ENCODE results near the gene IFRD1.

IFRD1 gene

DNA sequence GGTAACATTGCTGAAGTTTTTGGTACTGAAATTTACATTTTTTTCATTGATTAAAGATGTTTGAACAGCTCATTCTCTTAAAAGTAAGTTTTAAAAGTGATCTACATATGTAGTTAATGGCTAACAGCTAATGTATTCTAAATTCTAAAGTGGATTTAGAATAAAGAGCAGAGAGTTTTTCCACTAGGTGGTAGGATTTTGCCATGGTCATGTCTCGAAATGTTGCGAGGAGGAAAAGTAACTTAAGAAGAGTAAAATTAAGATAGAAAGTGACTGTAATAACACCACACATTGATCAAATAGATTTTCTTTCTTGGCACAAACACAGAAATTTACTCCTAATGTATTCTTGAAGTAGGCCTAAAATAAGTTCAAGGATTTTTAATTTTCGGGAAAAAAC, 50.4 kb downstream of the IFRD1 start:
- H3K36me3 ChIP-seq (ENCODE audit: control insufficient read depth in 2 of 2, insufficient read depth in 1 of 2, low read length in 2 of 2), result no peaks in the 10 kb centered on the region
- no peaks in the 10 kb centered on the region for H3K9me3 ChIP-seq (ENCODE audit: control insufficient read depth, insufficient read depth, low read depth, low read length)
- CTCF ChIA-PET, result interaction anchor here (0.5 to 1.8 kb wide), 8 partner anchors 10 to 805 kb away, joined by 3 to 5 read pairs (median 4); no protein-coding TSS in a partner anchor
- no peak overlapping the region for H3K27ac ChIP-seq (ENCODE audit: extremely low read depth, low read depth, low read length)
- POLR2A ChIA-PET, result no interaction called here
- TF ChIP-seq ZNF514 (tag by site-specific recombination; IDR thresholded peaks at IDR 0.05) (no peak), ZNF654 (tag by site-specific recombination; IDR thresholded peaks at IDR 0.05; ENCODE audit: low read depth) (peak; percentile 55)
- TF ChIP-seq, protein P1, sequence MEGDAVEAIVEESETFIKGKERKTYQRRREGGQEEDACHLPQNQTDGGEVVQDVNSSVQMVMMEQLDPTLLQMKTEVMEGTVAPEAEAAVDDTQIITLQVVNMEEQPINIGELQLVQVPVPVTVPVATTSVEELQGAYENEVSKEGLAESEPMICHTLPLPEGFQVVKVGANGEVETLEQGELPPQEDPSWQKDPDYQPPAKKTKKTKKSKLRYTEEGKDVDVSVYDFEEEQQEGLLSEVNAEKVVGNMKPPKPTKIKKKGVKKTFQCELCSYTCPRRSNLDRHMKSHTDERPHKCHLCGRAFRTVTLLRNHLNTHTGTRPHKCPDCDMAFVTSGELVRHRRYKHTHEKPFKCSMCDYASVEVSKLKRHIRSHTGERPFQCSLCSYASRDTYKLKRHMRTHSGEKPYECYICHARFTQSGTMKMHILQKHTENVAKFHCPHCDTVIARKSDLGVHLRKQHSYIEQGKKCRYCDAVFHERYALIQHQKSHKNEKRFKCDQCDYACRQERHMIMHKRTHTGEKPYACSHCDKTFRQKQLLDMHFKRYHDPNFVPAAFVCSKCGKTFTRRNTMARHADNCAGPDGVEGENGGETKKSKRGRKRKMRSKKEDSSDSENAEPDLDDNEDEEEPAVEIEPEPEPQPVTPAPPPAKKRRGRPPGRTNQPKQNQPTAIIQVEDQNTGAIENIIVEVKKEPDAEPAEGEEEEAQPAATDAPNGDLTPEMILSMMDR (tag by site-specific recombination; IDR thresholded peaks at IDR 0.05), result peak; percentile 29; the same call in 1 of the 2 replicates
- H3K4me1 ChIP-seq (ENCODE audit: control insufficient read depth, insufficient read depth, low read length), result no peaks in the 10 kb centered on the region
- no peak overlapping the region for H3K4me3 ChIP-seq (ENCODE audit: low read depth, low read length)

- ChIA-PET POLR2A (no interaction called here), CTCF (interaction anchor here (0.9 kb wide), 1 partner anchor 8 kb away, joined by 3 read pairs; no protein-coding TSS in a partner anchor)
- H3K27ac ChIP-seq (ENCODE audit: extremely low read depth, low read depth, low read length), result no peak overlapping the region
- no peaks in the 10 kb centered on the region for H3K36me3 ChIP-seq (ENCODE audit: control insufficient read depth in 2 of 2, insufficient read depth in 1 of 2, low read length in 2 of 2)
- TF ChIP-seq ZNF266 (tag by site-specific recombination; IDR thresholded peaks at IDR 0.05; ENCODE audit: low read depth), result no peak
- no peak for TF ChIP-seq ZNF239 (tag by site-specific recombination; IDR thresholded peaks at IDR 0.05)
- TF ChIP-seq RBAK (tag by site-specific recombination; IDR thresholded peaks at IDR 0.05), result no peak
- TF ChIP-seq ZXDB (tag by site-specific recombination; IDR thresholded peaks at IDR 0.05), result no peak
- TF ChIP-seq, protein P2, sequence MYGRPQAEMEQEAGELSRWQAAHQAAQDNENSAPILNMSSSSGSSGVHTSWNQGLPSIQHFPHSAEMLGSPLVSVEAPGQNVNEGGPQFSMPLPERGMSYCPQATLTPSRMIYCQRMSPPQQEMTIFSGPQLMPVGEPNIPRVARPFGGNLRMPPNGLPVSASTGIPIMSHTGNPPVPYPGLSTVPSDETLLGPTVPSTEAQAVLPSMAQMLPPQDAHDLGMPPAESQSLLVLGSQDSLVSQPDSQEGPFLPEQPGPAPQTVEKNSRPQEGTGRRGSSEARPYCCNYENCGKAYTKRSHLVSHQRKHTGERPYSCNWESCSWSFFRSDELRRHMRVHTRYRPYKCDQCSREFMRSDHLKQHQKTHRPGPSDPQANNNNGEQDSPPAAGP (tag by site-specific recombination; IDR thresholded peaks at IDR 0.05), result no peak
- TF ChIP-seq ZNF404 (tag by site-specific recombination; IDR thresholded peaks at IDR 0.05), result no peak
- no peak for TF ChIP-seq ZNF292 (tag by site-specific recombination; IDR thresholded peaks at IDR 0.05; ENCODE audit: borderline replicate concordance, low read depth)
- TF ChIP-seq ZNF521 (tag by site-specific recombination; IDR thresholded peaks at IDR 0.05), result no peak
- no peak for TF ChIP-seq PRDM1 (tag by site-specific recombination; IDR thresholded peaks at IDR 0.05)
- TF ChIP-seq ZNF335 (tag by site-specific recombination; conservative IDR thresholded peaks at IDR 0.05), result no peak
- H3K9me3 ChIP-seq (ENCODE audit: control insufficient read depth, insufficient read depth, low read depth, low read length), result no peaks in the 10 kb centered on the region
- no peak overlapping the region for H3K4me3 ChIP-seq (ENCODE audit: low read depth, low read length)
- no peaks in the 10 kb centered on the region for H3K4me1 ChIP-seq (ENCODE audit: control insufficient read depth, insufficient read depth, low read length)
These were observed 51.7 kb downstream of the IFRD1 start for GRCh38 chr7:112501801-112502503.

- no peaks in the 10 kb centered on the region for H3K4me1 ChIP-seq (ENCODE audit: control insufficient read depth, insufficient read depth, low read length)
- no peaks in the 10 kb centered on the region for H3K36me3 ChIP-seq (ENCODE audit: control insufficient read depth in 2 of 2, insufficient read depth in 1 of 2, low read length in 2 of 2)
- no peak for TF ChIP-seq ZNF426 (tag by site-specific recombination; IDR thresholded peaks at IDR 0.05)
- TF ChIP-seq ZNF548 (tag by site-specific recombination; IDR thresholded peaks at IDR 0.05), result no peak
- TF ChIP-seq SP3 (tag by site-specific recombination; IDR thresholded peaks at IDR 0.05), result no peak
- no peak for TF ChIP-seq ZNF792 (tag by site-specific recombination; IDR thresholded peaks at IDR 0.05)
- TF ChIP-seq ZNF174 (tag by site-specific recombination; IDR thresholded peaks at IDR 0.05), result no peak
- TF ChIP-seq ZNF501 (tag by site-specific recombination; IDR thresholded peaks at IDR 0.05), result no peak
- TF ChIP-seq EGR2 (tag by site-specific recombination; IDR thresholded peaks at IDR 0.05; ENCODE audit: low read depth), result no peak
- TF ChIP-seq ZNF280C (tag by site-specific recombination; IDR thresholded peaks at IDR 0.05), result no peak
- H3K4me3 ChIP-seq (ENCODE audit: low read depth, low read length), result no peak overlapping the region
- ChIA-PET CTCF (interaction anchor here (0.7 kb wide), 1 partner anchor 204 kb away, joined by 3 read pairs; no protein-coding TSS in a partner anchor), POLR2A (no interaction called here)
- no peaks in the 10 kb centered on the region for H3K9me3 ChIP-seq (ENCODE audit: control insufficient read depth, insufficient read depth, low read depth, low read length)
- H3K27ac ChIP-seq (ENCODE audit: extremely low read depth, low read depth, low read length), result no peak overlapping the region
These were observed 52.4 kb downstream of the IFRD1 start for GRCh38 chr7:112502700-112503099.

Measured in HEK293 (cell line).